ENCODE measurements around the gene ADAMTS20. TPM values are rescaled to one million over a fixed set of nuclear protein-coding genes. Genes with fewer than 3 reads are reported as not detected.
"Not testable (repeated sequence)": the region's sequence is repeated elsewhere in the genome, so short reads cannot be mapped to it uniquely, and the experiment has no call there.

The ADAMTS20 gene
- total and polyA plus RNA-seq, 4 experiments from 2014 or later = not detected

DNA sequence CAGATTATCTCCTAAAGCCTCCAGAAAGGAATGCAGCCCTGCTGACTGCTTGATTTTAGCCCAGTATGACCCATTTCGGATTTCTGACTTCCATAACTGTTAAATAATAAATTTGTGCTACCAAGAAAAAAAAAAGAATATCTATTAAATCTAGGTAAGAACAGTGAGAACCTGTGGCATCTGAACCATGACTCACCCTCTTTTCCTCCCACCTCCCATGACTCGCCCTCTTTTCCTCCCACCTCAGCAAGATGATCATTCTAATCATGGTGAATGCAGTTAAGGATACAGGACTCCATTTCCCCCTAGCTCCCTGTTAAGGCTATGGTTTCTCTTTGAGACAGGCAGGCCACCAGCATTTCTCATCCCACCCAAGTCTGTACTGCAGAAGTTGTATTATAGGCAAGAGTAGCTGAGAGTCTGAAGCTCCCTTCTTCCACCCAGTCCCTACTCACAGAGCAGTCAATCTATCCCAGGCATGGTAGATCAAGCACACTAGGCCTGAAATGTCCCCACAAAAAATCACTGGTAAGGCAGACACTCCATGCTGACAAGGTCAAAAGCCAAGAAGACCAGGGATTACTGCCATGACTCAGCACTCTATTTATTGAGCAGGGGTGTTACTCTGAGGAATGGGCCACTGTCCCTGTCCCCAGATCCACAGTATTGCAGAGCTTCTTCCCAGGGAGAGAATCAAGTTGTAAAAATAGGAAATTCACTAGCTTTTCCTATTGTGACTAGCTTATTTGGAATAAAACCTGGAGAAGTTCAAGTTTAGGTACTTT lies 188.9 kb downstream of the ADAMTS20 start:
- Histone ChIP-seq H3K9me3 (ENCODE audit: control insufficient read depth in 1 of 2, low read length in 2 of 2) (no peaks in the 10 kb centered on the region), H3K27ac (ENCODE audit: low read depth, low read length) (no peak overlapping the region), H3K4me1 (ENCODE audit: insufficient read depth, low read length) (no peaks in the 10 kb centered on the region), H3K36me3 (ENCODE audit: insufficient read depth, low read length) (no peaks in the 10 kb centered on the region), H3K4me3 (ENCODE audit: low read length in 2 of 2) (no peak overlapping the region), H3K27me3 (ENCODE audit: insufficient read depth, low read length) (no peaks in the 10 kb centered on the region)
- DNase-seq = no peak
- CTCF ChIA-PET (ENCODE audit: partially characterized antibody) = no interaction called here
- intact Hi-C loops (cut with micrococcal nuclease) = no loop called here
- no peak overlapping the region for H3K4me3 Mint-ChIP-seq
- POLR2A ChIA-PET (ENCODE audit: partially characterized antibody) = no interaction called here
- no peak overlapping the region for H3K27ac Mint-ChIP-seq
- peaks cover 0 to 5% (median 0%) of the 10 kb centered on the region in 8 donors for H3K9me3 Mint-ChIP-seq
- no peaks in the 10 kb centered on the region for H3K4me1 Mint-ChIP-seq
- peaks cover 0 to 2% of the 10 kb centered on the region in 2 donors for H3K27me3 Mint-ChIP-seq
- H3K36me3 Mint-ChIP-seq = no peaks in the 10 kb centered on the region

DNA sequence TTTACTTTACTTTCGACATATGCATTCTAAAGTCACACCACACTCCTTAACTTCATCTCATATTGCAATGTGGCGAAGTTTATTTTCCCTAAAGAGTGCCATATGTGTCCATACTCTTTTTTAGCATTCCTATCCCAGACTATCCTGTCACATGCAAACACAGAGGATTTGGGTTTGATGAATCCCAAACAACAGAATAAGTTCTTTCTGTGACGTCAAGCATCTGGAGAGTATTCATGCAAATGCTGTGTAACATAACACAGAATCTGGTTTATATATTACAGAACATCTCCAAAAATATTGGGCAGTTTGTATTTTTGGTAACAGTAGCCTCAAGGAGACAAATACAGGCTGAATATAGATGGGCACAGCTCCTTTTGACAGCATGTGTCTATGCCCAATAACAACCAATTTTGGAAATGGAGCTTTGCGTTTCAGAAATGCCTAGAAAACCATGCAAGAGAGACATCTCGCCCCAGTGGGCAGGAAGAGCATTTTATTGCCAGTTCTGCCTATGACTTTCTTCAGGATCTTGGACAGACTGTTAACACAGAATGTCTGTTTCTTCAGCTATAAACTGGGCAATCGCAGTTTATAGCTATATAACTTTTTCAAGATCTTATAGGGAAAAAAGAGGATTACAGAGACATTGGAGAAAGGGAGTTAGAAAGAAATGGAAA lies 190.8 kb downstream of the ADAMTS20 start:
- POLR2A ChIA-PET (ENCODE audit: partially characterized antibody) = no interaction called here
- no peaks in the 10 kb centered on the region for H3K36me3 Mint-ChIP-seq
- H3K27me3 ChIP-seq (ENCODE audit: insufficient read depth, low read length) = no peaks in the 10 kb centered on the region
- intact Hi-C loops (cut with micrococcal nuclease) = no loop called here
- peaks cover 0 to 2% of the 10 kb centered on the region in 2 donors for H3K27me3 Mint-ChIP-seq
- no peaks in the 10 kb centered on the region for H3K9me3 ChIP-seq (ENCODE audit: control insufficient read depth in 1 of 2, low read length in 2 of 2)
- no peaks in the 10 kb centered on the region for H3K4me1 ChIP-seq (ENCODE audit: insufficient read depth, low read length)
- H3K4me1 Mint-ChIP-seq = no peaks in the 10 kb centered on the region
- DNase-seq = no peak
- CTCF ChIA-PET (ENCODE audit: partially characterized antibody) = no interaction called here
- no peaks in the 10 kb centered on the region for H3K36me3 ChIP-seq (ENCODE audit: insufficient read depth, low read length)
- no peak overlapping the region for H3K4me3 Mint-ChIP-seq
- no peak overlapping the region for H3K27ac ChIP-seq (ENCODE audit: low read depth, low read length)
- no peak overlapping the region for H3K27ac Mint-ChIP-seq
- H3K4me3 ChIP-seq (ENCODE audit: low read length in 2 of 2) = no peak overlapping the region
- peaks cover 0 to 4% (median 0%) of the 10 kb centered on the region in 8 donors for H3K9me3 Mint-ChIP-seq

DNA sequence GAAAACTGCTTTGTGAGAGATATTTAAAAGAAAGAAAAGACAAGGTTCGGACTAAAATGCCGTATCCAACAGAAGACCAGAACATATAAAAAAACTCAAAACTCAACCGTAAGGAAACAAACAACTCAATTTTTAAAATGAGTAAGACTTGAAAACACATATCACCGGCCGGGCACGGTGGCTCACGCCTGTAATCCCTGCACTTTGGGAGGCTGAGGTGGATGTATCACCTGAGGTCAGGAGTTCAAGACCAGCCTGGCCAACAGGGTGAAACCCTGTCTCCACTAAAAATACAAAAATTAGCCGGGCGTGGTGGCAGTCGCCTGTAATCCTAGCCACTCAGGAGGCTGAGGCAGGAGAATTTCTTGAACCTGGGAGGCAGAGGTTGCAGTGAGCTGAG lies 192.0 kb downstream of the ADAMTS20 start:
- DNase-seq; H3K36me3 ChIP-seq (ENCODE audit: insufficient read depth, low read length); H3K27ac ChIP-seq (ENCODE audit: low read depth, low read length); H3K36me3 Mint-ChIP-seq; H3K9me3 ChIP-seq (ENCODE audit: control insufficient read depth in 1 of 2, low read length in 2 of 2); H3K4me3 Mint-ChIP-seq; intact Hi-C loops (cut with micrococcal nuclease); H3K4me1 Mint-ChIP-seq; H3K4me1 ChIP-seq (ENCODE audit: insufficient read depth, low read length); CTCF ChIA-PET (ENCODE audit: partially characterized antibody); H3K4me3 ChIP-seq (ENCODE audit: low read length in 2 of 2); H3K27ac Mint-ChIP-seq; H3K9me3 Mint-ChIP-seq; H3K27me3 ChIP-seq (ENCODE audit: insufficient read depth, low read length); POLR2A ChIA-PET (ENCODE audit: partially characterized antibody); H3K27me3 Mint-ChIP-seq: not testable (repeated sequence)

DNA sequence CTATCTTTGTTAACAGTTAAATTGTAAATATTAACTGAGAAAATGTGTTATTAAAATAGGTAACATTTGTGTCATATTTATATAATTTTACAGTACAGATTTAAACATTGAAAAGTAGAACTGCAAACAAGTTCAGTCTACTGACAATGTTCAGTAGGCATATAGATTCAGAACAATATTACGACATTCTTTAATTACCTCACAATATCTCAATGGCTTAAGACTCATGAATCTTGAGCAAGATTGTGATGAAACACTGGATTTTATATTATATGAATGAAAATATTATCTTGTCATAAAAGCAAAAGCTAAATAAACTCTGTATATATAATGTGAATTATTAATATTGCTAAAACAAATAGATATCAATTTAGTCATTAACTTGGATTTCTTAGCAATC lies 194.9 kb downstream of the ADAMTS20 start:
- H3K4me3 Mint-ChIP-seq = no peak overlapping the region
- intact Hi-C loops (cut with micrococcal nuclease) = no loop called here
- no peak overlapping the region for H3K27ac Mint-ChIP-seq
- peaks cover 0 to 2% (median 0%) of the 10 kb centered on the region in 8 donors for H3K9me3 Mint-ChIP-seq
- Histone ChIP-seq H3K9me3 (ENCODE audit: control insufficient read depth in 1 of 2, low read length in 2 of 2) (no peaks in the 10 kb centered on the region), H3K4me1 (ENCODE audit: insufficient read depth, low read length) (no peaks in the 10 kb centered on the region), H3K36me3 (ENCODE audit: insufficient read depth, low read length) (no peaks in the 10 kb centered on the region), H3K4me3 (ENCODE audit: low read length in 2 of 2) (no peak overlapping the region), H3K27me3 (ENCODE audit: insufficient read depth, low read length) (no peaks in the 10 kb centered on the region), H3K27ac (ENCODE audit: low read depth, low read length) (no peak overlapping the region)
- no peak for DNase-seq
- ChIA-PET CTCF (ENCODE audit: partially characterized antibody) (no interaction called here), POLR2A (ENCODE audit: partially characterized antibody) (no interaction called here)
- no peaks in the 10 kb centered on the region for H3K36me3 Mint-ChIP-seq
- no peaks in the 10 kb centered on the region for H3K4me1 Mint-ChIP-seq
- H3K27me3 Mint-ChIP-seq = peaks cover 0 to 2% of the 10 kb centered on the region in 2 donors

DNA sequence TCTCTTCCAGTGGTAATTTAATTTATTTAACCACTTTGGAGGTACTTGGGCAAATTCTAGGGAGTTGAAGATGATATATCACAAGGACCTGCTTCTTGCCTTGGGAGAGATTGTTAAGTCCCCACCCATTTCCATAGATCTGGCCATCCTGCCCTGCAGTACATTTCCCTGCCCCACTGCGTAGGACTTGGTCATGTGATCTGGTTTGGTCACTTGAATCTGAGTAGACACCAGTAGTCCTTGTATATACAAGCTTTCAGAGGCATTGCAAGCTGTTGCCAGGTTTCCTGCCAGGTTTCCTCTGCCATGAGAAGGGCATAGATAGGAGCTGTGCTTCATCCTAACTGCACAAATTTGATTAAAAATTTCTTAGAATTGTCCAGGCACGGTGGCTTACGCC lies 200.0 kb downstream of the ADAMTS20 start:
- Mint-ChIP-seq H3K4me3 (no peak overlapping the region), H3K27ac (no peak overlapping the region), H3K27me3 (peaks cover 0 to 2% of the 10 kb centered on the region in 2 donors), H3K4me1 (no peaks in the 10 kb centered on the region), H3K9me3 (peaks cover 0 to 2% (median 0%) of the 10 kb centered on the region in 8 donors), H3K36me3 (no peaks in the 10 kb centered on the region)
- no peak overlapping the region for H3K4me3 ChIP-seq (ENCODE audit: low read length in 2 of 2)
- H3K27ac ChIP-seq (ENCODE audit: low read depth, low read length) = no peak overlapping the region
- no peak for DNase-seq
- H3K27me3 ChIP-seq (ENCODE audit: insufficient read depth, low read length) = no peaks in the 10 kb centered on the region
- ChIA-PET POLR2A (ENCODE audit: partially characterized antibody) (no interaction called here), CTCF (ENCODE audit: partially characterized antibody) (no interaction called here)
- no peaks in the 10 kb centered on the region for H3K9me3 ChIP-seq (ENCODE audit: control insufficient read depth in 1 of 2, low read length in 2 of 2)
- H3K4me1 ChIP-seq (ENCODE audit: insufficient read depth, low read length) = no peaks in the 10 kb centered on the region
- H3K36me3 ChIP-seq (ENCODE audit: insufficient read depth, low read length) = no peaks in the 10 kb centered on the region
- intact Hi-C loops (cut with micrococcal nuclease) = no loop called here

DNA sequence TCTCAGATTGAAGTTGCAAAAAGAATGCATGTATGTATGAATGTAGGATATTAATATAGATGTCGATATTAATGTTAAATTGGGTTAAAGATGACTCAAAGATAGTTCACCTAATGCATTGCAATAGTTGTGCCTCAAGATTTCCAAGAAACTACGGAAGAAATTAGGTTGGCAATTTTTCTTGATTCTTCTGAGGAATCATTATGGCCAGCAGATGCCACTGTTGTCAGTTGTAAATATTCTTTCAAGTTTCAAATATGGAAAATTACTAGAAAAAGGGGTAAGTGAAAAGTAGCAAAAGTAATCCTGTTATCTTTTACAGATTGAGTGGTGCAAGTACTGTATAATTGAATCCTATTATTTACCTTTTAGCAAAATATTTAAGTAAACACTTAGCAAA lies 202.1 kb downstream of the ADAMTS20 start:
- no peak overlapping the region for H3K27ac ChIP-seq (ENCODE audit: low read depth, low read length)
- POLR2A ChIA-PET (ENCODE audit: partially characterized antibody) = no interaction called here
- peaks cover 0 to 2% of the 10 kb centered on the region in 2 donors for H3K27me3 Mint-ChIP-seq

DNA sequence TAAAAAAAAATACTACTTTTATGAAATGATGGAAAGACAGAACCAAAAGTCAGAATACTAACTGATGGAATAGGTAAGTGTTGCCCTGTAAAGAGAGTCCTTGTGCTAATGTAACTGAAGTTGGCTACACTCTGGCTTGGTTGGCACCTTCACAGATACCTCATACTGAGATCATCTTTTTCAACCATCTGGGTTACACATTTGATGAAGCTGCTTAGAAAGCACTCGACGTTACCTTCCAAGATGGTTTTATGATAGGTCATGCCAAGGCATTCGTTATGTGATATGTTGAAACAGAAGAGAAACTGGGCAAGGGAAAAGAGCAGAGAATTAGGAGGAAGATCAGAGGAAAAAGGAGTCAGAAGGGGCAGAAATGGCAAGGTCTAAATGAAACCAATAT lies 203.8 kb downstream of the ADAMTS20 start:
- Mint-ChIP-seq H3K9me3 (peaks cover 0 to 25% (median 10%) of the 10 kb centered on the region in 8 donors), H3K4me1 (no peaks in the 10 kb centered on the region), H3K4me3 (no peak overlapping the region), H3K36me3 (no peaks in the 10 kb centered on the region), H3K27me3 (no peaks in the 10 kb centered on the region), H3K27ac (no peak overlapping the region)
- Histone ChIP-seq H3K4me1 (ENCODE audit: insufficient read depth, low read length) (no peaks in the 10 kb centered on the region), H3K9me3 (ENCODE audit: control insufficient read depth in 1 of 2, low read length in 2 of 2) (no peaks in the 10 kb centered on the region), H3K36me3 (ENCODE audit: insufficient read depth, low read length) (no peaks in the 10 kb centered on the region), H3K27ac (ENCODE audit: low read depth, low read length) (no peak overlapping the region), H3K27me3 (ENCODE audit: insufficient read depth, low read length) (no peaks in the 10 kb centered on the region), H3K4me3 (ENCODE audit: low read length in 2 of 2) (no peak overlapping the region)
- intact Hi-C loops (cut with micrococcal nuclease) = no loop called here
- ChIA-PET POLR2A (ENCODE audit: partially characterized antibody) (no interaction called here), CTCF (ENCODE audit: partially characterized antibody) (interaction anchor here (0.6 kb wide), 1 partner anchor 237 kb away, joined by 4 read pairs; no protein-coding TSS in a partner anchor)
- no peak for DNase-seq

More for the DNA sequence above, 202.1 kb downstream of the ADAMTS20 start:
- Histone ChIP-seq H3K27me3 (ENCODE audit: insufficient read depth, low read length) (no peaks in the 10 kb centered on the region), H3K9me3 (ENCODE audit: control insufficient read depth in 1 of 2, low read length in 2 of 2) (no peaks in the 10 kb centered on the region), H3K4me3 (ENCODE audit: low read length in 2 of 2) (no peak overlapping the region), H3K4me1 (ENCODE audit: insufficient read depth, low read length) (no peaks in the 10 kb centered on the region), H3K36me3 (ENCODE audit: insufficient read depth, low read length) (no peaks in the 10 kb centered on the region)
- no peak overlapping the region for H3K27ac Mint-ChIP-seq
- CTCF ChIA-PET (ENCODE audit: partially characterized antibody) = no interaction called here
- no peaks in the 10 kb centered on the region for H3K4me1 Mint-ChIP-seq
- intact Hi-C loops (cut with micrococcal nuclease) = no loop called here
- peaks cover 0 to 13% (median 6%) of the 10 kb centered on the region in 8 donors for H3K9me3 Mint-ChIP-seq
- H3K4me3 Mint-ChIP-seq = no peak overlapping the region
- DNase-seq = no peak
- no peaks in the 10 kb centered on the region for H3K36me3 Mint-ChIP-seq
